AG09309 (cell line): ENCODE data around the gene CYP26B1.
"Not testable (repeated sequence)": the region's sequence is repeated elsewhere in the genome, so short reads cannot be mapped to it uniquely, and the experiment has no call there.

ENCODE experiments used
- DNase-seq: peaks from one replicate; pipeline ENCODE4 v3.0.0-alpha.2; 2010; ENCODE audit warnings: low read depth
- H3K4me3 ChIP-seq: 2 replicates; pipeline ENCODE4 v1.5.1; 2011; ENCODE audit warnings: mild to moderate bottlenecking, low read depth, low read length, moderate library complexity; ENCODE audit not compliant: control insufficient read depth
- TF ChIP-seq, protein P1 (sequence below): IDR thresholded peaks from 2 replicates; pipeline ENCODE4 v1.5.1; 2011; ENCODE audit warnings: mild to moderate bottlenecking, low read depth, low read length, inconsistent platforms; ENCODE audit not compliant: insufficient read depth, control insufficient read depth; ENCODE audit errors: missing control alignments

Gene CYP26B1

DNA sequence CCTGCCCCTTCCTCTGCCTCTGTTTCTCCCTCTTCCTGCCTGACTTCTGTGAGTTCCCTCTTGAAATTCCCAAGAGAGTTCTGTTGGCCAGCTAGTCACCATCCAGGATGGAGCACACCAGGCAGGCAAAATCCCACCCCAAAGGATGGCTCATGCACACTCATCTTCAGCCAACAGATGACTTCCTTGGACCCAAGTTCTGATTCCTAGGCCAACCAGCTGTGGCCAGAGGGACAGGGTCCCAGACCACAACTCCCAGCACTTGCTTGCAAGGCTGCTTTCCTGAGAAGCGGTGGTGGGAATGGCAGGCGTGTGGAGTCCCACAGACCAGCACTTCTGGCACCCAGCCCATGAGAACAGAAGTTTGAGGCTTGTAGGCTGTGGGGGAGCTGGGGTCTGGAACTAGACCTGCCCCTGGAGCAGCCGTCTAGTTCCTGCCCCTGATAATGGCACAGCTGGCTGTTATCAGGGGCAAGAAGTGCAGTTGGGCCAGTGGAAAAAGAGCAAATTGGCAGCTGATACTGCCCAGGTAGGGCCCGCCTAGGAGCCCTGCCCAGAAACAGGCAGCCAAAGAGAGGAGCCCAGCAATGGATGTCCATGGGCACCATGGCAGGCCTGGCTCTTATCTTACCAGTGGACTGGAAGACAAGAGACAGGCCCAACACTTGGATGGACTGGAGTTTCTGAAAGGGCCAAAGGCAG, 56.7 kb downstream of the CYP26B1 start:
- TF ChIP-seq, protein P1, sequence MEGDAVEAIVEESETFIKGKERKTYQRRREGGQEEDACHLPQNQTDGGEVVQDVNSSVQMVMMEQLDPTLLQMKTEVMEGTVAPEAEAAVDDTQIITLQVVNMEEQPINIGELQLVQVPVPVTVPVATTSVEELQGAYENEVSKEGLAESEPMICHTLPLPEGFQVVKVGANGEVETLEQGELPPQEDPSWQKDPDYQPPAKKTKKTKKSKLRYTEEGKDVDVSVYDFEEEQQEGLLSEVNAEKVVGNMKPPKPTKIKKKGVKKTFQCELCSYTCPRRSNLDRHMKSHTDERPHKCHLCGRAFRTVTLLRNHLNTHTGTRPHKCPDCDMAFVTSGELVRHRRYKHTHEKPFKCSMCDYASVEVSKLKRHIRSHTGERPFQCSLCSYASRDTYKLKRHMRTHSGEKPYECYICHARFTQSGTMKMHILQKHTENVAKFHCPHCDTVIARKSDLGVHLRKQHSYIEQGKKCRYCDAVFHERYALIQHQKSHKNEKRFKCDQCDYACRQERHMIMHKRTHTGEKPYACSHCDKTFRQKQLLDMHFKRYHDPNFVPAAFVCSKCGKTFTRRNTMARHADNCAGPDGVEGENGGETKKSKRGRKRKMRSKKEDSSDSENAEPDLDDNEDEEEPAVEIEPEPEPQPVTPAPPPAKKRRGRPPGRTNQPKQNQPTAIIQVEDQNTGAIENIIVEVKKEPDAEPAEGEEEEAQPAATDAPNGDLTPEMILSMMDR = no peak
- no peak overlapping the region for H3K4me3 ChIP-seq
- no peak for DNase-seq

DNA sequence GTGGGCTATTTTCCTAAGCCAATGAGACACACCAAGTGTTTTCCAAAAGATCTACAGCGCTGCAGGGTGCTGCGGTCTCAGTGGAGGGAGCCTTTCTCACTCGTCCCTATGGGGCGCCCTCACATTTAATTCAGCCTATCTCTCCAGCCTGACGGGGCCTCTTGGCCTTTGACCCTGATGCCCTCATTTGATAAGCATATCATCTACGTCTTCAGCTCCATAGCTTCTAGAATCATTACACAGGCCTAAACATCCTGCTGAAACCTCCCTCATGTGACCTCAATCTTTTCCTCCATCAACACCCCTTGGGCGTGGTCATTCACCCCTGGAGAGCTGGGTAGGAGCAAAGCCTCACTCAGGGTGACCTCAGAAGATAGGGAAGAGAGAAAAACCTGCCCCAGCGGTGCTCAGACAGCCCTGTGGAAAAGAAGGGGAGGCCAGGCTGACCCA, 57.4 kb downstream of the CYP26B1 start:
- TF ChIP-seq, protein P1 = no peak

DNA sequence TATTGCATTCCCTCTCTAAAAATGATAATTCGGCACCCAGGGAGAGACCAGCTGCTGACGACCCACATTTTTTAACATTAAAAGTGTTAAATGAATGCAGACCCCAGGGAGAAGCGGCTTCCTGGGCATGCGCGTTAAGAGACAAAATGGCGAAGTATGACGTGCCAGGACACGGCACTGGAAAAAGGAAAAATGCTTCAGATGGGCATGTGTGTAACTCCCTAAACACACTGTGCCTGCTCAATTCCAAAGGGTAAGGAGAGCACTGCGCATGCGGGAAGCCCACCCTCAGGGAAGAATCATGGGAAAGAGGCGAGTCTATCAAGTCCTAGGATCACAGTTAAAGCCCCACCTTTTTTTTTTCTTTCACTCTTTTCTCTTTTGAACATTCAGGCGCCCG, 58.1 kb downstream of the CYP26B1 start:
- no peak overlapping the region for H3K4me3 ChIP-seq
- DNase-seq = no peak
- TF ChIP-seq, protein P1 = no peak

More for the DNA sequence above, 57.4 kb downstream of the CYP26B1 start:
- H3K4me3 ChIP-seq = no peak overlapping the region
- DNase-seq = no peak

DNA sequence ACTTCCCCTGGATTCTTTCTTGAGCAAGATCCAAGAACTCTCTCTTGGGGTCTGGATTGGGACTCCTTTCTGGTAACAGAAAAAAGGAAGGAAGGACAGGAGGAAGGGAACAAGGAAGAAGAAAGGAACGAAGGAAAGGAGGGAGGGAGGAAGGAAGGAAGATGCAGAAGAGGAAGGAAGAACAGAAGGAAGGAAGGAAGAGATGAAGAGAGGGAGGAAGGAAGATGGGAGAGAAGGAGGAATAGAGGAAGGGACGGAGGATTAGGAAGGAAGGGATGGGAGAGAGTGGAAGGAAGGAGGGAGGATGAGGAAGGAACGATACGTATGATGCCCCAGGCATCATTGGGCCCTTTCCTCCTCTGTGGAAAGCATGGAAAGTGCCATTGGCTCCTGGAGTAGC, 58.6 kb downstream of the CYP26B1 start:
- DNase-seq = no peak

DNA sequence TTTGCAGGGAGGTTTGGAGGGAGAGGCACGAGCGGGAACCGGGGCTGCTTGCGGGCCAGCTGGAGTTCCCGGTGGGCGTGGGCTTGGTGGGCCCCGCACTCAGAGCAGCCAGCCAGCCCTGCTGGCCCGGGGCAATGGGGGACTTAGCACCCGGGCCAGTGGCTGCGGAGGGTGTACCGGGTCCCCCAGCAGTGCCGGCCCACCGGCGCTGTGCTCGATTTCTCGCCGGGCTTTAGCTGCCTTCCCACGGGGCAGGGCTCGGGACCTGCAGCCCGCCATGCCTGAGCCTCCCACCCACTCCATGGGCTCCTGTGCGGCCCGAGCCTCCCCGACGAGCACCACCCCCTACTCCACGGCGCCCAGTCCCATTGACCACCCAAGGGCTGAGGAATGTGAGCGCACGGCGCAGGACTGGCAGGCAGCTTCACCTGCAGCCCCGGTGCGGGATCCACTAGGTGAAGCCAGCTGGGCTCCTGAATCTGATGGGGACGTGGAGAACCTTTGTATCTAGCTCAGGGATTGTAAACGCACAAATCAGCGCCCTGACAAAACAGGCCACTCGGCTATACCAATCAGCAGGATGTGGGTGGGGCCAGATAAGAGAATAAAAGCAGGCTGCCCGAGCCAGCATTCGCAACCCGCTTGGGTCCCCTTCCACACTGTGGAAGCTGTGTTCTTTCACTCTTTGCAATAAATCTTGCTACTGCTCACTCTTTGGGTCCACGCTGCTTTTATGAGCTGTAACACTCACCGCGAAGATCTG, 60.6 kb downstream of the CYP26B1 start:
- not testable (repeated sequence) for DNase-seq, H3K4me3 ChIP-seq

More for the DNA sequence above, 58.6 kb downstream of the CYP26B1 start:
- TF ChIP-seq, protein P1 = no peak
- H3K4me3 ChIP-seq = no peak overlapping the region

DNA sequence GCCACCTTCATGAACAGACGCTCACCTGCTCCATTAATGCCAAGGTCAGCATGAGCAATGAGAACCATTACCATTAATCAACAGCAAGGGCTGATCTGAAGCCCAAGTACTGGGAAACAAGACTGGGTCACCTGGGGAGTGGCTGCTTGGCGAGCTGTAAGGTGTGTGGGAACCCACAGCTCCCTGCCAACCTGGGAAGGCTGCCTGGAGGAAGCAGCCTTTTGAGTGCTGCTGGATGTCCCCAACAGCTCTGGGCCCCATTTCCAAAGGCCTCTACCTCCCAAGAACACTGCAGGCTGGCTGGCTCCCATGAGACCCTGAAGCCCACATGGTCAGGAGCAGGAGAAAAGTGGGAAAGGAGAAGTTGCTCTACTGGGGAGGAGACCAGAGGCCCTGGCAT, 62.1 kb downstream of the CYP26B1 start:
- TF ChIP-seq, protein P1 = no peak
- no peak for DNase-seq
- no peak overlapping the region for H3K4me3 ChIP-seq

DNA sequence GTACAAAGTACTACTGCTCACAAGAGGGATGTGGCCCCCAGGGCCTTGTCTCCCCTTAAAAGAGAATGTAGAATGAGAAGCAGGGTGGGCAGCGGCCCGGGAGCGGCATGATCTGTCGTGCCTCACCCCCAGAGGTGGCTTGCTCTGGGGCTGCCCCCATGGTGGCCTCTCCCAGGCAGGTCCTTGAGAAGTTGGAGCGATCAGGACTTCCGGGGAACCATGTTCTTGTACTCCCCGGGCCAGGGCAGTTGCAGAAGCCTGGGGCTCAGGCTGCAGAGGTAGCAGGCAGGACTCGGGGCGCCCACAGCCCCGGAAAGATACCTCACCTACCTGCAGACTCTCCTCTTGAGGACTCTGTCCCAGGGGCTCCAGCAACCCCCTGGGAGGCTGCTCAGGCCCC, 62.6 kb downstream of the CYP26B1 start:
- DNase-seq = no peak
- no peak overlapping the region for H3K4me3 ChIP-seq
- TF ChIP-seq, protein P1 = no peak
